HG02884 (cell line): ENCODE data around the gene MBOAT1.
"Not testable (repeated sequence)": the region's sequence is repeated elsewhere in the genome, so short reads cannot be mapped to it uniquely, and the experiment has no call there.

Source experiments
- ATAC-seq: cut with Tn5 transposase; IDR thresholded peaks from one replicate; pipeline ENCODE4 v1.9.1; 2021; ENCODE audit warnings: mild to moderate bottlenecking, moderate library complexity; ENCODE audit not compliant: unreplicated experiment

MBOAT1 gene

GRCh38 chr6:20142866-20143265 lies 69.4 kb downstream of the MBOAT1 start:
- ATAC-seq: no peak

GRCh38 chr6:20141931-20142330 lies 70.3 kb downstream of the MBOAT1 start:
- ATAC-seq: no peak

GRCh38 chr6:20139127-20139963 lies 72.9 kb downstream of the MBOAT1 start:
- ATAC-seq: not testable (repeated sequence)

GRCh38 chr6:20137837-20138236 lies 74.4 kb downstream of the MBOAT1 start:
- ATAC-seq: no peak

GRCh38 chr6:20137240-20137639 lies 75.0 kb downstream of the MBOAT1 start:
- ATAC-seq: no peak

- ATAC-seq: no peak
These were observed 76.5 kb downstream of the MBOAT1 start for GRCh38 chr6:20135677-20136268.

- no peak for ATAC-seq
These were observed 77.7 kb downstream of the MBOAT1 start for GRCh38 chr6:20134613-20135012.

GRCh38 chr6:20129290-20130088 lies 82.8 kb downstream of the MBOAT1 start:
- ATAC-seq: no peak

- ATAC-seq: no peak
These were observed 84.3 kb downstream of the MBOAT1 start for GRCh38 chr6:20128018-20128417.

GRCh38 chr6:20126789-20127653 lies 85.2 kb downstream of the MBOAT1 start:
- ATAC-seq: peak; percentile 85

- ATAC-seq: no peak
These were observed 86.0 kb downstream of the MBOAT1 start for GRCh38 chr6:20126102-20126752.

- no peak for ATAC-seq
These were observed 87.7 kb downstream of the MBOAT1 start for GRCh38 chr6:20124545-20124944.

GRCh38 chr6:20119485-20119884 lies 92.8 kb downstream of the MBOAT1 start:
- ATAC-seq: no peak

- no peak for ATAC-seq
These were observed 93.4 kb downstream of the MBOAT1 start for GRCh38 chr6:20118892-20119291.

- peak; percentile 89 for ATAC-seq
These were observed 94.8 kb downstream of the MBOAT1 start for GRCh38 chr6:20117474-20117873.

GRCh38 chr6:20116792-20117191 lies 95.5 kb downstream of the MBOAT1 start:
- ATAC-seq: no peak

GRCh38 chr6:20115246-20115980 lies 96.9 kb downstream of the MBOAT1 start:
- no peak for ATAC-seq

- no peak for ATAC-seq
These were observed 98.5 kb downstream of the MBOAT1 start for GRCh38 chr6:20113649-20114224.

- no peak for ATAC-seq
These were observed 99.4 kb downstream of the MBOAT1 start for GRCh38 chr6:20112841-20113240.
